Measurements from ENCODE around the gene AKAP6. TPM values are rescaled to one million over a fixed set of nuclear protein-coding genes. Genes with fewer than 3 reads are reported as not detected.

Gene AKAP6
- total RNA-seq, 1 experiment from 2014 or later = 2.3 TPM

- no peaks in the 10 kb centered on the region for H3K36me3 ChIP-seq (ENCODE audit: insufficient read depth, low read length)
- no peaks in the 10 kb centered on the region for H4K20me1 ChIP-seq (ENCODE audit: insufficient read depth, low read depth, low read length)
- no peaks in the 10 kb centered on the region for H3K4me1 ChIP-seq (ENCODE audit: low read length)
- H3K4me3 ChIP-seq (ENCODE audit: low read length) = no peak overlapping the region
- no peaks in the 10 kb centered on the region for H3K79me2 ChIP-seq (ENCODE audit: low read length)
- no peaks in the 10 kb centered on the region for H3K27me3 ChIP-seq (ENCODE audit: low read length)
- H3K9ac ChIP-seq (ENCODE audit: low read length) = no peak overlapping the region
- no peak overlapping the region for H3K27ac ChIP-seq (ENCODE audit: low read length)
- no peak overlapping the region for H2AFZ ChIP-seq (ENCODE audit: low read length)
- H3K4me2 ChIP-seq (ENCODE audit: low read depth, low read length, poor library complexity, severe bottlenecking) = no peak overlapping the region
- H3K9me3 ChIP-seq (ENCODE audit: low read length) = no peaks in the 10 kb centered on the region
- no peak for DNase-seq
- H3K9me2 ChIP-seq (replicated peaks; ENCODE audit: insufficient read depth, low read length) = no peaks in the 10 kb centered on the region
Observed at GRCh38 chr14:32623300-32624093, 294.4 kb downstream of the AKAP6 start.

- Histone ChIP-seq H3K9me3 (ENCODE audit: low read length) (no peaks in the 10 kb centered on the region), H3K9ac (ENCODE audit: low read length) (no peak overlapping the region), H3K27ac (ENCODE audit: low read length) (no peak overlapping the region), H2AFZ (ENCODE audit: low read length) (no peak overlapping the region), H4K20me1 (ENCODE audit: insufficient read depth, low read depth, low read length) (no peaks in the 10 kb centered on the region), H3K79me2 (ENCODE audit: low read length) (no peaks in the 10 kb centered on the region), H3K27me3 (ENCODE audit: low read length) (no peaks in the 10 kb centered on the region), H3K9me2 (replicated peaks; ENCODE audit: insufficient read depth, low read length) (no peaks in the 10 kb centered on the region), H3K4me2 (ENCODE audit: low read depth, low read length, poor library complexity, severe bottlenecking) (no peak overlapping the region), H3K4me1 (ENCODE audit: low read length) (no peaks in the 10 kb centered on the region), H3K4me3 (ENCODE audit: low read length) (no peak overlapping the region), H3K36me3 (ENCODE audit: insufficient read depth, low read length) (no peaks in the 10 kb centered on the region)
- DNase-seq = no peak
Observed at GRCh38 chr14:32625211-32625610, 296.1 kb downstream of the AKAP6 start.

GRCh38 chr14:32627545-32628298 lies 298.6 kb downstream of the AKAP6 start:
- no peaks in the 10 kb centered on the region for H3K4me1 ChIP-seq (ENCODE audit: low read length)
- no peaks in the 10 kb centered on the region for H3K36me3 ChIP-seq (ENCODE audit: insufficient read depth, low read length)
- no peak overlapping the region for H3K27ac ChIP-seq (ENCODE audit: low read length)
- H4K20me1 ChIP-seq (ENCODE audit: insufficient read depth, low read depth, low read length) = no peaks in the 10 kb centered on the region
- no peaks in the 10 kb centered on the region for H3K27me3 ChIP-seq (ENCODE audit: low read length)
- H3K4me2 ChIP-seq (ENCODE audit: low read depth, low read length, poor library complexity, severe bottlenecking) = no peak overlapping the region
- H3K79me2 ChIP-seq (ENCODE audit: low read length) = no peaks in the 10 kb centered on the region
- no peaks in the 10 kb centered on the region for H3K9me3 ChIP-seq (ENCODE audit: low read length)
- H3K4me3 ChIP-seq (ENCODE audit: low read length) = no peak overlapping the region
- no peak overlapping the region for H3K9ac ChIP-seq (ENCODE audit: low read length)
- DNase-seq = no peak
- no peak overlapping the region for H2AFZ ChIP-seq (ENCODE audit: low read length)
- H3K9me2 ChIP-seq (replicated peaks; ENCODE audit: insufficient read depth, low read length) = no peaks in the 10 kb centered on the region

GRCh38 chr14:32629236-32629635 lies 300.1 kb downstream of the AKAP6 start:
- no peak overlapping the region for H3K9ac ChIP-seq (ENCODE audit: low read length)
- H3K36me3 ChIP-seq (ENCODE audit: insufficient read depth, low read length) = no peaks in the 10 kb centered on the region
- no peaks in the 10 kb centered on the region for H3K27me3 ChIP-seq (ENCODE audit: low read length)
- H2AFZ ChIP-seq (ENCODE audit: low read length) = no peak overlapping the region
- DNase-seq = no peak
- H3K27ac ChIP-seq (ENCODE audit: low read length) = no peak overlapping the region
- H3K79me2 ChIP-seq (ENCODE audit: low read length) = no peaks in the 10 kb centered on the region
- H3K4me1 ChIP-seq (ENCODE audit: low read length) = no peaks in the 10 kb centered on the region
- H3K4me3 ChIP-seq (ENCODE audit: low read length) = no peak overlapping the region
- no peaks in the 10 kb centered on the region for H3K9me2 ChIP-seq (replicated peaks; ENCODE audit: insufficient read depth, low read length)
- H3K4me2 ChIP-seq (ENCODE audit: low read depth, low read length, poor library complexity, severe bottlenecking) = no peak overlapping the region
- H3K9me3 ChIP-seq (ENCODE audit: low read length) = no peaks in the 10 kb centered on the region
- no peaks in the 10 kb centered on the region for H4K20me1 ChIP-seq (ENCODE audit: insufficient read depth, low read depth, low read length)

- H3K27me3 ChIP-seq (ENCODE audit: low read length) = no peaks in the 10 kb centered on the region
- H3K4me1 ChIP-seq (ENCODE audit: low read length) = peaks cover 3% of the 10 kb centered on the region; the same call in 1 of the 2 replicates
- DNase-seq = no peak
- no peaks in the 10 kb centered on the region for H3K79me2 ChIP-seq (ENCODE audit: low read length)
- no peaks in the 10 kb centered on the region for H4K20me1 ChIP-seq (ENCODE audit: insufficient read depth, low read depth, low read length)
- H3K27ac ChIP-seq (ENCODE audit: low read length) = no peak overlapping the region
- H3K4me3 ChIP-seq (ENCODE audit: low read length) = no peak overlapping the region
- no peak overlapping the region for H2AFZ ChIP-seq (ENCODE audit: low read length)
- no peaks in the 10 kb centered on the region for H3K9me3 ChIP-seq (ENCODE audit: low read length)
- no peak overlapping the region for H3K4me2 ChIP-seq (ENCODE audit: low read depth, low read length, poor library complexity, severe bottlenecking)
- no peaks in the 10 kb centered on the region for H3K9me2 ChIP-seq (replicated peaks; ENCODE audit: insufficient read depth, low read length)
- H3K9ac ChIP-seq (ENCODE audit: low read length) = no peak overlapping the region
- H3K36me3 ChIP-seq (ENCODE audit: insufficient read depth, low read length) = no peaks in the 10 kb centered on the region
Observed at GRCh38 chr14:32630701-32631100, 301.6 kb downstream of the AKAP6 start.

- H3K4me1 ChIP-seq (ENCODE audit: low read length) = peaks cover 3% of the 10 kb centered on the region; the same call in 1 of the 2 replicates
- no peak overlapping the region for H2AFZ ChIP-seq (ENCODE audit: low read length)
- H3K4me2 ChIP-seq (ENCODE audit: low read depth, low read length, poor library complexity, severe bottlenecking) = no peak overlapping the region
- no peaks in the 10 kb centered on the region for H3K36me3 ChIP-seq (ENCODE audit: insufficient read depth, low read length)
- no peaks in the 10 kb centered on the region for H3K9me2 ChIP-seq (replicated peaks; ENCODE audit: insufficient read depth, low read length)
- H4K20me1 ChIP-seq (ENCODE audit: insufficient read depth, low read depth, low read length) = no peaks in the 10 kb centered on the region
- H3K4me3 ChIP-seq (ENCODE audit: low read length) = no peak overlapping the region
- DNase-seq = no peak
- H3K9ac ChIP-seq (ENCODE audit: low read length) = no peak overlapping the region
- no peaks in the 10 kb centered on the region for H3K27me3 ChIP-seq (ENCODE audit: low read length)
- no peak overlapping the region for H3K27ac ChIP-seq (ENCODE audit: low read length)
- no peaks in the 10 kb centered on the region for H3K9me3 ChIP-seq (ENCODE audit: low read length)
- no peaks in the 10 kb centered on the region for H3K79me2 ChIP-seq (ENCODE audit: low read length)
Observed at GRCh38 chr14:32633224-32633859, 304.2 kb downstream of the AKAP6 start.

- H4K20me1 ChIP-seq (ENCODE audit: insufficient read depth, low read depth, low read length) = no peaks in the 10 kb centered on the region
- no peak overlapping the region for H3K9ac ChIP-seq (ENCODE audit: low read length)
- no peaks in the 10 kb centered on the region for H3K27me3 ChIP-seq (ENCODE audit: low read length)
- H2AFZ ChIP-seq (ENCODE audit: low read length) = no peak overlapping the region
- peaks cover 3% of the 10 kb centered on the region; the same call in 1 of the 2 replicates for H3K4me1 ChIP-seq (ENCODE audit: low read length)
- H3K4me3 ChIP-seq (ENCODE audit: low read length) = no peak overlapping the region
- H3K9me3 ChIP-seq (ENCODE audit: low read length) = no peaks in the 10 kb centered on the region
- H3K27ac ChIP-seq (ENCODE audit: low read length) = no peak overlapping the region
- H3K4me2 ChIP-seq (ENCODE audit: low read depth, low read length, poor library complexity, severe bottlenecking) = no peak overlapping the region
- H3K36me3 ChIP-seq (ENCODE audit: insufficient read depth, low read length) = no peaks in the 10 kb centered on the region
- H3K79me2 ChIP-seq (ENCODE audit: low read length) = no peaks in the 10 kb centered on the region
- DNase-seq = no peak
- no peaks in the 10 kb centered on the region for H3K9me2 ChIP-seq (replicated peaks; ENCODE audit: insufficient read depth, low read length)
Observed at GRCh38 chr14:32633930-32634329, 304.8 kb downstream of the AKAP6 start.

GRCh38 chr14:32635061-32635719 lies 306.1 kb downstream of the AKAP6 start:
- H3K9ac ChIP-seq (ENCODE audit: low read length) = no peak overlapping the region
- H3K79me2 ChIP-seq (ENCODE audit: low read length) = no peaks in the 10 kb centered on the region
- H3K36me3 ChIP-seq (ENCODE audit: insufficient read depth, low read length) = no peaks in the 10 kb centered on the region
- H2AFZ ChIP-seq (ENCODE audit: low read length) = no peak overlapping the region
- no peak for DNase-seq
- no peak overlapping the region for H3K4me3 ChIP-seq (ENCODE audit: low read length)
- no peak overlapping the region for H3K27ac ChIP-seq (ENCODE audit: low read length)
- peak overlapping the region; percentile 2 for H3K4me2 ChIP-seq (ENCODE audit: low read depth, low read length, poor library complexity, severe bottlenecking)
- no peaks in the 10 kb centered on the region for H3K9me3 ChIP-seq (ENCODE audit: low read length)
- H3K27me3 ChIP-seq (ENCODE audit: low read length) = no peaks in the 10 kb centered on the region
- H4K20me1 ChIP-seq (ENCODE audit: insufficient read depth, low read depth, low read length) = no peaks in the 10 kb centered on the region
- peaks cover 3% of the 10 kb centered on the region; the same call in 1 of the 2 replicates for H3K4me1 ChIP-seq (ENCODE audit: low read length)
- no peaks in the 10 kb centered on the region for H3K9me2 ChIP-seq (replicated peaks; ENCODE audit: insufficient read depth, low read length)

All from Karpas-422 (cell line).